HEK293T (cell line): ENCODE results near the gene FGF22.
"Not testable (repeated sequence)": the region's sequence is repeated elsewhere in the genome, so short reads cannot be mapped to it uniquely, and the experiment has no call there.

Source experiments
- CTCF ChIA-PET: fragments of 350-600 bp; formaldehyde crosslinking; extraction: SDS; loops from one replicate; lab custom pipeline; 2021; ENCODE audit warnings: antibody characterized with exemption, inconsistent platforms; lab: Yijun Ruan, JAX
- POLR2A ChIA-PET: fragments of 350-600 bp; formaldehyde crosslinking; extraction: SDS; loops from one replicate; lab custom pipeline; 2020; ENCODE audit warnings: antibody characterized with exemption, inconsistent platforms; lab: Yijun Ruan, JAX
- DNase-seq: peaks from one replicate; pipeline ENCODE4 v3.0.0; 2012; ENCODE audit warnings: mixed read lengths; ENCODE audit errors: extremely low spot score
- ARNT ChIP-seq: fragments of 450-650 bp; IDR thresholded peaks from 2 replicates; pipeline ENCODE4 v1.6.1; 2017; ENCODE audit warnings: mild to moderate bottlenecking
- BHLHE40 ChIP-seq: fragments of 450-650 bp; IDR thresholded peaks from 2 replicates; pipeline ENCODE4 v1.6.1; 2016; ENCODE audit warnings: mild to moderate bottlenecking, moderate library complexity, borderline replicate concordance
- CTBP1 ChIP-seq: fragments of 450-650 bp; IDR thresholded peaks from 2 replicates; pipeline ENCODE4 v1.6.1; 2016; ENCODE audit warnings: borderline replicate concordance
- ELF4 ChIP-seq: fragments of 450-650 bp; IDR thresholded peaks from 2 replicates; pipeline ENCODE4 v1.6.1; 2017; ENCODE audit warnings: antibody characterized with exemption
- FOXA1 ChIP-seq: fragments of 450-650 bp; IDR thresholded peaks from 2 replicates; pipeline ENCODE4 v1.6.1; 2016; ENCODE audit warnings: mild to moderate bottlenecking
- FOXK2 ChIP-seq: fragments of 450-650 bp; IDR thresholded peaks from 2 replicates; pipeline ENCODE4 v1.6.1; 2016; ENCODE audit warnings: mild to moderate bottlenecking
- FOXM1 ChIP-seq: fragments of 450-650 bp; IDR thresholded peaks from 2 replicates; pipeline ENCODE4 v1.6.1; 2017; ENCODE audit warnings: mild to moderate bottlenecking, borderline replicate concordance
- HDGF ChIP-seq: fragments of 450-650 bp; IDR thresholded peaks from 2 replicates; pipeline ENCODE4 v1.6.1; 2017; ENCODE audit warnings: antibody characterized with exemption, borderline replicate concordance
- L3MBTL2 ChIP-seq: fragments of 450-650 bp; conservative IDR thresholded peaks from 2 replicates; pipeline ENCODE4 v1.6.1; 2016; ENCODE audit warnings: mild to moderate bottlenecking
- LEF1 ChIP-seq: fragments of 450-650 bp; IDR thresholded peaks from 2 replicates; pipeline ENCODE4 v1.6.1; 2017; ENCODE audit warnings: mild to moderate bottlenecking, borderline replicate concordance
- NFRKB ChIP-seq: fragments of 450-650 bp; IDR thresholded peaks from 2 replicates; pipeline ENCODE4 v1.6.1; 2016; ENCODE audit warnings: mild to moderate bottlenecking, moderate library complexity
- PKNOX1 ChIP-seq: fragments of 450-650 bp; IDR thresholded peaks from 2 replicates; pipeline ENCODE4 v1.6.1; 2016
- SP1 ChIP-seq: fragments of 450-650 bp; IDR thresholded peaks from 2 replicates; pipeline ENCODE4 v1.6.1; 2017
- SUZ12 ChIP-seq: fragments of 450-650 bp; IDR thresholded peaks from 2 replicates; pipeline ENCODE4 v1.6.1; 2016; ENCODE audit warnings: mild to moderate bottlenecking
- TARDBP ChIP-seq: fragments of 450-650 bp; IDR thresholded peaks from 2 replicates; pipeline ENCODE4 v1.6.1; 2016
- ZNF384 ChIP-seq: fragments of 450-650 bp; IDR thresholded peaks from 2 replicates; pipeline ENCODE4 v1.6.1; 2016

Gene FGF22

GRCh38 chr19:618247-618619, 21.4 kb upstream of the FGF22 start:
- DNase-seq, result no peak
- POLR2A ChIA-PET, result no interaction called here
- CTCF ChIA-PET, result no interaction called here
- no peak for TF ChIP-seq NFRKB
- no peak for TF ChIP-seq ARNT
- no peak for TF ChIP-seq PKNOX1
- TF ChIP-seq FOXA1, result no peak
- TF ChIP-seq BHLHE40, result no peak
- TF ChIP-seq FOXK2, result no peak
- no peak for TF ChIP-seq FOXM1
- no peak for TF ChIP-seq ELF4
- no peak for TF ChIP-seq TARDBP
- TF ChIP-seq L3MBTL2, result no peak
- TF ChIP-seq CTBP1, result no peak
- TF ChIP-seq HDGF, result no peak
- TF ChIP-seq ZNF384, result no peak
- no peak for TF ChIP-seq LEF1
- no peak for TF ChIP-seq SUZ12
- no peak for TF ChIP-seq SP1

- TF ChIP-seq NFRKB (no peak), SP1 (no peak), CTBP1 (no peak), PKNOX1 (no peak), ARNT (no peak), LEF1 (no peak), HDGF (no peak), ZNF384 (no peak), FOXA1 (no peak), L3MBTL2 (no peak), FOXK2 (no peak)
- no peak for DNase-seq
Observed at GRCh38 chr19:618674-619285, 20.9 kb upstream of the FGF22 start.

GRCh38 chr19:619286-620002, 20.2 kb upstream of the FGF22 start:
- no peak for TF ChIP-seq SUZ12
- TF ChIP-seq FOXA1, result no peak
- TF ChIP-seq FOXM1, result no peak
- no peak for TF ChIP-seq L3MBTL2
- TF ChIP-seq HDGF, result no peak
- TF ChIP-seq PKNOX1, result no peak
- no peak for TF ChIP-seq BHLHE40
- no peak for TF ChIP-seq LEF1
- no peak for TF ChIP-seq TARDBP
- no peak for TF ChIP-seq SP1
- DNase-seq, result no peak
- CTCF ChIA-PET, result no interaction called here
- POLR2A ChIA-PET, result no interaction called here

More at GRCh38 chr19:618674-619285, 20.9 kb upstream of the FGF22 start:
- ChIA-PET CTCF (no interaction called here), POLR2A (no interaction called here)

GRCh38 chr19:620166-620862, 19.4 kb upstream of the FGF22 start:
- no peak for DNase-seq
- POLR2A ChIA-PET, result no interaction called here
- TF ChIP-seq BHLHE40 (no peak), SUZ12 (no peak), PKNOX1 (no peak), FOXM1 (no peak), ARNT (no peak), TARDBP (no peak), HDGF (no peak), LEF1 (no peak), ELF4 (no peak)
- CTCF ChIA-PET, result no interaction called here

GRCh38 chr19:621191-621590, 18.5 kb upstream of the FGF22 start:
- CTCF ChIA-PET, POLR2A ChIA-PET, DNase-seq: not testable (repeated sequence)

- CTCF ChIA-PET, result no interaction called here
- POLR2A ChIA-PET, result no interaction called here
- no peak for TF ChIP-seq ARNT
- TF ChIP-seq SUZ12, result no peak
- TF ChIP-seq CTBP1, result no peak
- TF ChIP-seq SP1, result no peak
- no peak for TF ChIP-seq NFRKB
- no peak for TF ChIP-seq PKNOX1
- TF ChIP-seq LEF1, result no peak
- no peak for TF ChIP-seq L3MBTL2
- no peak for TF ChIP-seq ELF4
- no peak for TF ChIP-seq ZNF384
- no peak for TF ChIP-seq TARDBP
- no peak for TF ChIP-seq BHLHE40
- TF ChIP-seq FOXM1, result no peak
- no peak for TF ChIP-seq FOXK2
- no peak for TF ChIP-seq HDGF
- no peak for DNase-seq
Observed at GRCh38 chr19:621819-622218, 17.9 kb upstream of the FGF22 start.
